NCI-H1048 (cell line): Measurements from ENCODE around the gene DCTD.

Experiments used
- DNase-seq: peaks from one replicate; lab custom pipeline; 2025; lab: John Stamatoyannopoulos, UW

Gene DCTD

DNA sequence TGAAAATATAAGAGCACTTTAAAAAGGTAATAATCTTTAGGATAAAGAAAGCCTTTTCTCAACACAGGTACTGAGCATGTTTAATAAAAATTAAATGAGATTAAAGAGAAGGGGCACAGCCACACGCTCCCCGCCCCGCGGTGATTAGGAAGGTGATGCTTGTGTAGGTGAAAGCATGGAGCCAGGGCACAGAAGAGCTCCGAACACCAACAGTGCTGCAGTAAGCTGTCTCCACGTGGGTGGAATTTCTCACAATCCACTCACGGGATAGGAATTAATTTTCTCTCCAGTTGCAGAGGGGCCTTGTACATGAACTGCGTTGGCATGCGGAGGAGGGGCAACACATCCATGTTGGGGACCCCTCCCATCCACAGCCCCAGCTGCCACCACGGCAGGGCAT is 27.0 kb downstream of the DCTD start:
- no peak for DNase-seq

DNA sequence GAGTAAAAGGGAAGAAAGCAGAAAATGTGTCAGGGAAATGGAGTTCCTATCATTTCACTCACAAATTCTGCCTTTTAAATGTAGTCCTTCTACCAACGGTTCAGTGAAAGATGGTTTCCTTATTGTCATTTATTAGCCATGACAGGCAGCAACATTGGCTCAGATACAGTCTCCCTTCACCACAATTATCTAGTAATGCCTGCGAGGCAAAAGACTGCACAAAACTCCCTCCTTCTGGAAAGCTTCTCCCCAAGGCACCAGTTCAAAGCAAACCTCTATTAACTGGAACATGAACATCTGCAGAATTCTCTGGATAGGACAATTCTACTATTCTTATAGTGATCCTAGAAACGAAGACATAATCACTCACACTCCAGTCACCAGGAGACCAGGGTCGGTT is 28.3 kb downstream of the DCTD start:
- no peak for DNase-seq

- no peak for DNase-seq
Observed at GRCh38 chr4:182886768-182887167, 30.4 kb downstream of the DCTD start.

DNA sequence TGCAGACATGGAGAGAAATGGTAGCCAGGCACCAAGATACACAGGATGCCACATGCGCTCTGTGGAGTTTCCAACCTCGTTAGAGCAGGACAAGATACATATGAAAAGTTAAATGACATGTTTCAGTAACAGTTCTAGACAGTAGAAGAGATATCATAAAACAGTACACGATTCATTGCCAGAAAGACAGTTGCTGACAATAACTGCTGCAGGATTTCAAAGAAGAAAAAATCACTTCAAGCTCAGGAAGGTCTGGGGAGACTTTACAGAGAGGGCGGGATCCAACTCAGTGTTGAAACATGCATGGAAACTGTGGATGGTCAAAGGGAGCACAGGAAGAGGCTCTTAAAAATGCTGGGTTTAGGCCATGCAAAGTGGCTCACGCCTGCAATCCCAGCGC is 31.0 kb downstream of the DCTD start:
- no peak for DNase-seq

GRCh38 chr4:182885738-182886077 is 31.5 kb downstream of the DCTD start:
- no peak for DNase-seq

- DNase-seq: no peak
Observed at GRCh38 chr4:182885022-182885737, 32.0 kb downstream of the DCTD start.

DNA sequence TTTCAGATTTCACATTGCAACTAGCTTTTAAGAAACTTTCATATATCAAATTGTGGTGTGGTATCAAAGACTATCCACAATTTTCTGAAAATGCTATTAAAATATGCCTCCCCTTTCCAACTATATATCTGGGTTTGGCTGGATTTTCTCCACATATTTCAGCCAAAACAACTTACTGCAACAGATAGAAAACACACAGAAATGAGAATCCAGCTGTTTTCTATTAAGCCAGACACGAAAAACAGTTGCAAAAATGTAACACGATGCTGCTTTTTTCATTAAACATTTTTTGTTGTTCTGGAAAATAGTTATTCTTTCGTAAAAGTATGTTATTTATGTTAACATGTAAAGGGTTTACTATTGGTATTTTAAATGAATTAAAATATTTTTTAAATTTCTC is 33.1 kb downstream of the DCTD start:
- no peak for DNase-seq

GRCh38 chr4:182883351-182883750 is 33.8 kb downstream of the DCTD start:
- DNase-seq: no peak

- no peak for DNase-seq
Observed at GRCh38 chr4:182881914-182882313, 35.3 kb downstream of the DCTD start.

GRCh38 chr4:182880387-182881356 is 36.5 kb downstream of the DCTD start:
- DNase-seq: no peak

DNA sequence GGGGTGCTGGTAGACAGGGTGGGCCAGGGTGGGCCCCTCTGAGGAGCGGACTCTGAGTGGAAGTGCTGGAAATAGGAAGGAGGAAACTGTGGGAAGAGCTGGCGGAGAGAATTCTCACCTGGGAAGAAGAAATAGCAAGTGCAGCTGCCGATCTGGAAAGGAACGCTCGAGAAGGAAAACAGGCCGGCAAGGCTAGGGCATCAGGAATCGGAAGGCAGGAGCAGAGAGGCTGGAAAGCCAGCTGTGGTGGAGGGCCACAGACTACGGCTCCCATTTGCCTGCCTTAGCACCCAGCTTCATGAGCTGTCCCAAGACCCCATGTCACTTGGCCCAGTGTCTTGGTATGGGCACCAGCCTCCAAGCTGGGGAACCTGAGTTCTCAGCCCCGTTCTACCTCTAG is 37.3 kb downstream of the DCTD start:
- no peak for DNase-seq

- no peak for DNase-seq
Observed at GRCh38 chr4:182878633-182879495, 38.3 kb downstream of the DCTD start.

DNA sequence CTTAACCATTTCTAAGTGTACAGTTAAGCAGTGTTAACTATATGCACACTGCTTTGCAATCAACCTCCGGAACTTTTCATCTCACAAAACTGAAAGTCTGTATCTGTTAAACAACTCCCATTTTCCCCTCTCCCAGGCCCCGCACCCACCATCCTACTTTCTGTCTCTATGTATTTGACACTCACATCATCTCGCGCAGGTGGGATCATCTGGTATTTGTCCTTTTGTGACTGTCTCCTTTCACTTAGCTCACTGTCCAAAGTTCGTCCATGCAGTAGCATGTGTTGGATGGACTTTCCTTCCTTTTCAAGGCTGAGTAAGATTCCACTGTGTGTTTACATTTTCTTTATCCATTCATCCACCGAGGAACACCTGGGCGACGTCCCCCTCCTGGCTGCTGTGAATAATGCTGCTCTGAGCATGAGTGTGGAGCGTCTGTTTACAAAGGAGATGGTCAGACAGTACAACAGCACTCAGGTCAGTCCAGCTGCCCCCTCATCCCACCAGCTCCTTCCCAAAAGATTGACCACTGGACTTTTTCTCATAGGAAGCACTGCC is 39.8 kb downstream of the DCTD start:
- DNase-seq: no peak

- no peak for DNase-seq
Observed at GRCh38 chr4:182876427-182876826, 40.8 kb downstream of the DCTD start.

DNA sequence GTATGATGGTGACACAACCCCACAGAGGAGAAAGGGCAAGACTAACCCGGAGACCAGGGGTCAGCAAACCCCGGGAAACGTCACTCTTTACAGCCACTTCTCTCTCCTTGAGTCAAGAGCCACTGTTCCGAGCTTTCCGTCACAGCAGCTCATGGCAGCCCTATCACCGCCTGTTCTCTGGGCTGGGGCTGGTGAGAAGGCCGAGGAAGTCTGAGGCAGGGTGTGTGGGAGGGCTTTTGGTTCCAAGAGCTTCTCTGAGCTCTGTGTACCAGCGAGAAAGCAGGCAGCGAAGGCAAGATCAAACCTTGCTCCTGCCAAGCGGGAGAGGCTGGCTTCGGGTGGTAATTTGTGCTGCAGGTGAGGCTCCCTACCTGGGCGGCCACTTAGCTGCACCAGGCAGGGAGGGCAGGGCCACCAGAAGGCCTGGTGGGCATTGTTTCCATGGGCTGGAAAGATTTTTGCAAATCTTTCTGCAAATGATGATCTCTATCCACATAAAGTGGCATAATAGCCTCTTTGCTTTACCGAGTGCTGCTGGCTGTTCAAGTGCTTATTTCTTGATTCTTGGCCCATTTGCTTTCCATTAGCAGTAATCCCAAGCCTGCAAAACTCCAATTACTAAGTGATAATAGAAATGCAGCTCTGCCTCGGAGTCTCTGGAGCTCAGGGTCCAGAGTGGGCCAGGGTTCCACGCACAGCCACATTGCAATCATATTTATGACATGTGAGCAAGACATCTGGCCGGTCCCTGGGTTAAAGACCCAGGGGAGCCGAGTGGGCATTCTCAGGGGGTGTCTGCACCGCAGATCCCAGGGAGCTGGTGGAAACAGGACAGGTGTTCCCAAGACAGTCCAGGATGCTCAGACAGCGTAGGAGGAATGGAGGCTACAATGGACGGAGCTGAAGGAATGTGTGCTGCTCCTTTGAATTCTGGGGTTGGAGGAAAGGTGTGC is 41.5 kb downstream of the DCTD start:
- DNase-seq: no peak

DNA sequence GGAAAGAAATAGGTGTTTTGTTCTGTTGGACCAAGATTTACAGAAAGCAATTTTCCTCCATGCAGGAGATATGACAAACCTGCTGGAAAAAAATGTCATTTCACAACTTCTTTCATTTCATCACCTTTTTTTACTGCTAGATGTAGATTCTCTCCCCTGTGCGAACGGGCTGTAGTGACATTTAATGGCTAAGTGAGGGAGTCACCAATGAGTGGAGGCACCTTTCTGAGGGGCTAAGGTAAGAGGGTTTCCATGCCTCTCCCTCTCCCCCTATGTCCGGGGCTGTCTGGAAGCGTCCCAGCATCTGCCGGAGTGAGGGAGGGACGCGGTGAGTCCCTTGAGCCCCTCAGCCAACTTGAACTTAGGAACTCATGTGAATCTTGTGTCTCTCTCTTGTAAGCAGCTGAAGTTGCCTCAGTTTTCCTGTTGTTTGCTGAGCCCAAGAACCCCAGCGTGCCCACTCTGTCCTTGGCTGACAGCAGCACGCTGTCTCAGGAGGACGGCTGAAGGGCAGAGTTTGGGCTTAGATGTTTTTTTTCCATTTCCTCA is 42.3 kb downstream of the DCTD start:
- DNase-seq: no peak

DNA sequence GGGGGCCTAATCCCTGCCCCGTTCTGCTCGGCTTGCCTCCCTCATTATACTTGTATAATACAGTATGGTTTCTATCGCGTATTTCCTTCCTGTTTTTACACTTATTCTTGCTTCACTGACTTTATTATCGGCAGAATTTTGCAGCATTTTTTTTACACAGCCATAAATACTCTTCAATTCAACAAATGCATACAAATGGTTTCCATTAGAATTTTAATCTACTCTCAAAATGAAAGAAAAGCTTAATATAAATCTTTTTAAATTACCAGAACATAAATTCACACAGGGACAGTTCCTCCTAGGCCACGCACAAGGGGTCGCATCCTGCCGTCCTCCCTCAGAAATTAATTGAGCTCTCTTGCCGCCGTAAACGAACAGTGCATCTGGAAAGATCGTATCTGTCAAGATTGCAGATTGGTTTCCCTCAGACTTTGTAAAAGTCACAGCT is 42.9 kb downstream of the DCTD start:
- DNase-seq: no peak

DNA sequence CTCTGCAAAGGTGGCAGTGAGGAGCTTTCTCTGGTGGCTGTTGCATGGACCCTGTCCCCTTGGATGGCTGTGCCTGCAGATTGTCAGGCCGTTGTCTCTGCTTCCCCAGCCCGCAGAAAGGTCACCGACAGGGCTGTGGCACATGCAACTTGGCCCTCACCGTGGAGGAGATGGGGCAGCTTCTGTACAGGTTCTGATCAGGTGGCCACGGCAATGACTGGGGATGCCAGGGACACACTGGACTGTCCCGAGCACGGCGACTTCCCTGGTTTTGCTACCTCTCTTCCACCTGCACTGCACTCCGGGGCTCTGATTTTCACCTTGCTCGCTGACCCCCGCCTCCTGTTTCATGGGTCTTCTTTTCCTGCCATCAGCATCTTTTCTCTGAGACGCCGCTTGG is 43.5 kb downstream of the DCTD start:
- no peak for DNase-seq

GRCh38 chr4:182873289-182873688 is 43.9 kb downstream of the DCTD start:
- no peak for DNase-seq

GRCh38 chr4:182872886-182873285 is 44.3 kb downstream of the DCTD start:
- no peak for DNase-seq

DNA sequence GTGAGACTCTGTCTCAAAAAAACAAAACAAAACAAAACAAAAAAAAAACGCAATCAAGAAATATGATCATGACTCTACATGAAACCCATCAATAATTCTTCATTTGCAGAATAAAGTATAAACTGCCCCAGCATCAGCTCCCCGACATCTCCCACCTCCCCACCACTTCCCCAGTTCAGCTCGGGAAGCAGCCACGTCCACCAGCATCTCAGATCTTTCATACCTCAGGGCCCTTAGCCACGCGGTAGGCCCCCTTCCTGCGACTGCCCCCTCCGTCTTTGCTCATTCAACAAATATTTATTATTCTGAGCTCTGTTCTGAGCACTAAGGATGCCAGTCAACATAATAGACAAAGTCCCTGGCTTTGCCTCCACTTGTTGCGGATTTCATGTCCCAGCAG is 45.6 kb downstream of the DCTD start:
- no peak for DNase-seq
